HG03097 (cell line): ENCODE results near the gene HLF.

ENCODE experiments used
- ATAC-seq: cut with Tn5 transposase; IDR thresholded peaks from one replicate; pipeline ENCODE4 v1.9.1; 2021; ENCODE audit not compliant: unreplicated experiment, low FRiP score

The HLF gene

DNA sequence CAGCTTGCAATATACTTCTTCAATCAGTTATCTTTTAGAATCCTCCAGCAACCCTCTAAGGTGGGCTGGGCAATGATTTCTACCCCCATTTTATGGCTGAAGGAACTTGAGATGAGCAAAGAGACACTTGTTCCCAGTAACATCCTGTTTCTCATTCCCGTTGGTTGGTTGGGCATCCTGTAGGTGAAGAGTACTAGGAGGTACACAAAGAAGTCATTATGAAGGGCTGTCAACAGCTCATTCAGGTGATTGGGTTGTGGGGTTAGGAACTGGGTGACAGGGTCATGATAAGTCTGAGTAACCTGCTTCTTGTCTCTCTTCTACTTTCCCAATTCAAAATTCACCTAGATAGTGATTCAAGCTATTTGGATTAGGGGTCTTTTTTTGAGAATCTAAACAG is 80.4 kb downstream of the HLF start:
- ATAC-seq, result no peak

DNA sequence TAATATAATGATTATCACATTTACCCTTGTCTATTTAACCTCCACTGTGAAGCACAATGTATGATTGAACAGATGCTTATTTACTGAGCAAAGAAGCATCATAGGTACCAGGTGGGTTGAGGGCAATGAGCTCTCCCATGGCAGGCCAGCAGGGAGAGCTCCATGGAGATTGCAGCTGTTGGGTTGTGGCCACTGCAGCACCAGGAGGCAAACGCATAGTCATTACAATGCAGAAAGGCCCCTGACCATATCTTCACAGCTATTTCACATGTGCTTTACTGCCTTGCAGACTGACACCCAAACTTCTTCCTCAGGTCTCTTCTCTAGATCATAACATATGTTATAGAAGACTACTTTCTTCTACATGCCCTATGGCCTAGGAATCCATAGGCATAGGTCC is 81.9 kb downstream of the HLF start:
- ATAC-seq, result no peak

DNA sequence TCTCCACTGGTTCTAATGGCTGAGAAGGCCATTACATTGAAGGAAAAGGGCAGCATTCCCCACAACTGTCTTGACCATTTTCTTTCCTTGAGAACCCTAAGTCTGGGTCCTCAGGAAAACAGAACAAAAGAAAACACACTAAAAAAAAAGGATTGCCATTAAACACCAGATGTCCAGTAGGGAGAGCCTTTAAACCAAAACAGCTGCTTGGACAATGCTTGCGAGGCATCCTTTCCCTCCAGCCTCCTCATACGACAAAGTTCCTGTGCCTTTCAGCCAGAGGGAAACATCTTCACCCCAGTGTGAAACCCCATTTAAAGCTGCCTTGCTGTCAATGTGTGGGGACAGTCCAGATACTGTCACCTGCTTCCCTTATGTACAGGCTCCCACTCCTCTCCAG is 82.6 kb downstream of the HLF start:
- ATAC-seq, result no peak

DNA sequence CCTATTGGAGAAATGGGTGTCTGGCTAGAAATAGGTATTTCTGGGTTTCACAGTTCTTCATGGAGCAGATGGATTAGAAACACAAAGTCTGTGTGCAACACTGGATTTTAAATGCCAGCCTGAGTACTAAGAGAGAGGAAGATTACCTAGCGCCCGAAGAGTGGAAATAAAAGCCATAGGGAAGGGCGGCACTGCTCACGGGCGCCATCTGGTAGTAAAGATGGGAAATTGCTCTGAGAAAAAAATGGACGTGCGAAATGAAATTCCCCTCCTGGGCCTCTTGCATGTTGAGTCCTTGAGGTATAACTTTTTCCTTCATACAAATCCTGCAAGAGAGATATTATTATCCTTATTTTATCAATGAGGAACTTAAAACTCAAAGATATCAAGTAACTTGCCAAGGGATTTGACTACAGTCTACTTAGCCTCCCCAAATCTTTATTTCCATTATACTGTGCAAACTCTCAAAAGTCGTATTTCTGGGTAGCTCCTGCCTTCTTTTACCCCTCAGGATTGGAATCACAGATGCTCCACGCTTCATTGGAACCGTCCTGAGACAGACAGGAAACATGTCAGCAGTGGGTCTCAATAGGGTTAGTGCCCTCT is 84.1 kb downstream of the HLF start:
- no peak for ATAC-seq

DNA sequence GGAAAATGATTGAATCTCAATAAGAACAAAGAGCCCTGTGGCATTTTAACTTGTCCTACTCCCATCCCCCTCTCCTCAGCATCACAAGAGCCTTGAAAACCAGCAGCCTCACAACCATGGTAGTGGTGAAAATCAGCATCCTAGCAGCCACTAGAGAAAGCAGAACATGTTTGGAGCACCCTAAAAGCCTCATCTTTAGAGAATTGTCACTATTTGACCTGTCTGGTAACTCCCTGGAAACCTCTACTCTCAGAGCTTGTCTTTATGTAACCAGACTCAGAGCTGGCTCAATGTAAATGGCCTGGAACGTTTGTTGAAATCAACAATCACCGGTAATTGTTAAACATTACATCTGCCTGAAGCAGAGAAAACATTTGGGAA is 86.1 kb downstream of the HLF start:
- ATAC-seq, result no peak

DNA sequence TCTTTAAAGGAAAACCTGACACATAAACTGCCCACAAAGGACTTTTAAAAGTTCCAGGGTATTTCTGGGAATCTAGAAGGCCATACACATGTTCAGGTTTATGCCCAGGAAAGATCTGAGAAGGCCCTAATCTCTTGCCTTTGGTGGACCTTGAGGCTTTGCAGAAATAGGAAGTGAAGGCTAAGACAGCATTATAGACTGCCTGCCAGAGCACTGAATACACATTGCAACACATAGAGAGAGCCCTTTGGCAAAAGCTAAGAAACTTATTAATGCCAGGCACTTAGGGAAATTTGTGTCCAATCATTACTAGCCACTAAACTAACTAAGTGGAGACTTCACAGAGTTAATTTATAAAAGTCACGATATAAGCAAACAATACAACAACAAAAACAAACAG is 86.5 kb downstream of the HLF start:
- no peak for ATAC-seq

DNA sequence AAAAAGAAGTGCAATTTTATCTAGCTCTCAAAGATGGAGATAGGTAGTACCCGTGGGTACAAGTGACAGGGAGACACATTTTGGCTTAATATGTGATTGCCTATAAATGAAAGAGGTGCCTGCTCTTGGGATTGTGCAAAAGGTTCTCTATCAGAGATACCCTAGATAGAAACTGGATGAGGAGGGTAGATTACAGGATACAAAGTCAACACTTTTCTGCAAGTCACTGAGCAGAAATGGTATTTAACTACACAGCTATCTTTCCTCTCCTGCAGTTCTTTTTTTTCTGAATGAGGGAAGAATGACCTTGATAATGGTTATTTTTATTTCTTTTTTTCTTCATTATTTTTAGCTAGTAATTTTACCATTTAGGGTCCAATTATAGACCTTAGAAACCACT is 89.2 kb downstream of the HLF start:
- no peak for ATAC-seq

DNA sequence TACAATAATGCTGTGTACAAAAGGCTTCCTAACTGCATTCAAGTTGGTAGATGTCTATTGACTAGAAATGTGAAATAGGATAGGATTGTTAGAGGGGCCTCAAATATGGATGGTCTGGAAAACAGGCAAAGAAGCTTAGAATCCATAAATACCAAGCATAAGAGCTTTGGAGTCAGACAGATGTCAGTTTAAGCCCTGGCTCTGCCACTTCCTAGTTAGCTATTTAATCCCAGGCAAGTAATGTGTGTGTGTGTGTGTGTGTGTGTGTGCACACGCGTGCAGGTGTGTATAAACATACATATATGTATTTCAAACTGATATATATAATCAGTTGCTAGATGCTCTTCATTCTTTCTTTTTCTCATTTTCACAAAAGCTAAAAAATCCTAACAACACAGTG is 90.2 kb downstream of the HLF start:
- no peak for ATAC-seq

DNA sequence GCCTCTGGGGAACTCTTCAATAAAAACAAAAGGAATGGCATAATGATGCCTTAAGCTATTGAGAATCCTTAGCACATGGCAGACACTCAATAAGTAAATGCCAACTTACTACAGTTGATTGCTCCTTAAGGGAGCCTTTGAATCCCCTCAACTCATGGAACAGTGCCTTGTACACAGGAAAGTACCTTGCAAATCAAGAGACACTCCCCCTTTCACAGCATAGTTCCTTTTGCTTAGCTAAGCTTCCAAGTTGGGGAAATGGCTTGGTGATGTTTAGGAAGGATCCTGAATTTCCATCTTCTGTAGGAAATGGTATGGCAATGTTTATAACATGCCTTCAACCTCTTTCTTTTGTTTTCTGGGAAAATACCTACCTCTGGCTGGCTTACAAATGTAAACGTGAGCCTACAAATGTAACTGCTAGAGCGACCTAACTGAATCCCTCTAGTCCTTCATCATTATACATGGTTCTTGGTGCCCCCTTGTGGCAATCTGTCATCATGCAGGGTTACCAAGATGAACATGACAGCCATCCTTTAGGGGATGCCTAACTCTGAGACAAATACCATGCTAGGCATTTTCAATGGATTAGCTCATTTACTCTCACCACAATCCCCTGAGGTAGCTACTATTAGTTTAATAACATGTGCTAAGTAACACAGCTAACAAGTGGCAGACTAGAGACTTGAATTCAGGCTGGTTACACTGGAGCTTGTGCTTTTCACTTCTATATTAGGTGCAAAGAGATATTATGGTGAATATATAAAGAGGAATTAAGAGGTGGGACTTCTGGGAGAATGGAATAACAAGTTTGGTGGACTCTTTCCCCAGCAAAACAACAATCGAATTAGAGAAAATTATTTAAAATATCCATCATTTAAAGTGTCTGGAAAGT is 91.9 kb downstream of the HLF start:
- ATAC-seq, result peak; percentile 93

DNA sequence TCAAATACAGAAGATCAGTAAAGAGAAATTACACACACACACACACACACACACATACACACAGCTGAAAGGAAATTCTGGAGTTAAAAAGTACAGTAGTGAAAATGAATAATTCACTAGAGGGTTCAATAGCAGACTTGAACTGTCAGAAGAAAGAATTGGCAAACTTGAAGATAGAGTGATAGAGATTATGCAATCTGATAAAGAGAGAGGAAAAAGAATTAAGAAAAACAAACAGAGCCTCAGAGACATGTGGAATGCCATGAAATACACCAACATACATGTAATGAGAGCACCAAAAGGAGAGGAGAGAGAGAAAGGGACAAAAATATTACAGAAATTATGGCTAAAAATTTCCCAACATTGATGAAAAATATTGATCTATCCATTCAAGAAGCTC is 96.2 kb downstream of the HLF start:
- ATAC-seq, result no peak

DNA sequence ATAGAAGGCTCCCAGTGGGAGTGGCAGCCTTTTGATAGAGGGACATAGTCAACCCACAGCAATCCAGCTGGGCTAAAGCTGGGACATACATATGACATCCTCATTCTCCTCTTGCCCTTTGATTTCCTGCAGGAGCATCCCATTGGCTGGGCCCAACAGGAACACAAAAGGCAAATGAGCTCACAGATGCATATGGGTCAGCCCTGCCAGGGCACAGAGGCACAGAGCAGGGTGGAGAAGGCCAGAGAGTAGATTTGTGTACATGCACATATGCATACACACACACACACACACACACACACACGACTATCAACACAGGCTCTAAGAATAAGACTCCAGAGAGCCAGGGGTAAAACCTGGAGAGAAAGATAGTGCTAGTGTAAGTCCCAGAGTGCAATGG is 98.3 kb downstream of the HLF start:
- no peak for ATAC-seq

DNA sequence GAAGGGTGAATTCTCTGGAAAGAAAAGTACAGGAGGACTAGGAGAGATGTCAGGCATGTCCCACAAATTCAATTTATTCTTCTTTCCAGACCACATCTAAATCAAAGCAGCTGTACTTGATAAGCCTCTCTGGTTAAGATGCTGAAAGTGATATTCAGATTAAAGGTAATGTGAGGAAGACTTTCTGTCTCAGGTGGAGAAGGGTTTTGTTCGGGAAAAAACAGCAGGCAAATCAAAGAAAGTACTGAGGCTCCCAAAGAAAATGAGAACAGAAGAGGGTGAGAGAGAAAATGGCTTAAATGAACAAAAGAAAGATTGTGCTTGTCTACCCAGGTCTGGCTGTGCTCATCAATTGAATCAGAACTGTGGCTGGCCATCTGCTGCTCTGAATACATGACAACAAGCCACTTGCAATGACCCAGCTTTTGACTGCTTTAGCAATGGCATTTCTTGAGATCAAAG is 101.3 kb downstream of the HLF start:
- no peak for ATAC-seq

DNA sequence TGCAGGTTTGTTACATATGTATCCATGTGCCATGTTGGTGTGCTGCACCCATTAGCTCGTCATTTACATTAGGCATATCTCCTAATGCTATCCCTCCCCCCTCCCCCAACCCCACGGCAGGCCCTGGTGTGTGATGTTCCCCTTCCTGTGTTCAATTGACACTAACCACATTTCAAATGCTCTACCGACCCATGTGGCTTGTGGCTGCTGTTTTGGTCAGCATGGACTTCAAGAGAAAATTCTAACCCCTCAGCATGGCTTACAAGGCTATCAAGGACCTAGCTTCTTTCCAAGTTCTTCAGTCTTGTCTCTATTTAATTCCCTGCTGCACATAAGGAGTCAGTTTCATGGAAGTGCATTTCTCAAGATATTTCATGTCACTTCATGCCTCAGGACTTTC is 103.9 kb downstream of the HLF start:
- no peak for ATAC-seq
